ENCODE data around the gene GTSE1.
"Not testable (repeated sequence)": the region's sequence is repeated elsewhere in the genome, so short reads cannot be mapped to it uniquely, and the experiment has no call there.

GTSE1 gene

GRCh38 chr22:46296257-46297150 is at the start of gene GTSE1:
Gene GTSE1, plus strand, starts transcription at chr22:46296870. Its CDS starts 531 bp downstream, at chr22:46297401.
- DNase-seq (ENCODE audit: low read depth, low spot score) = peak; percentile 99

- DNase-seq (ENCODE audit: low read depth, low spot score) = no peak
These were observed 49.2 kb upstream of the GTSE1 start for GRCh38 chr22:46247443-46247975.

- DNase-seq (ENCODE audit: low read depth, low spot score) = peak; percentile 94
These were observed 46.5 kb upstream of the GTSE1 start, which contains the start of gene CDPF1 for GRCh38 chr22:46250035-46250782. Gene CDPF1, minus strand, starts transcription at chr22:46250293. Its CDS starts 2,009 bp downstream, at chr22:46248284.

GRCh38 chr22:46250783-46251125 is 45.9 kb upstream of the GTSE1 start:
- no peak for DNase-seq (ENCODE audit: low read depth, low spot score)

GRCh38 chr22:46251266-46251665 is 45.4 kb upstream of the GTSE1 start:
- DNase-seq (ENCODE audit: low read depth, low spot score) = no peak

GRCh38 chr22:46251816-46252380 is 44.8 kb upstream of the GTSE1 start:
- DNase-seq (ENCODE audit: low read depth, low spot score) = no peak

- no peak for DNase-seq (ENCODE audit: low read depth, low spot score)
These were observed 40.2 kb upstream of the GTSE1 start for GRCh38 chr22:46256358-46256958.

- no peak for DNase-seq (ENCODE audit: low read depth, low spot score)
These were observed 37.3 kb upstream of the GTSE1 start for GRCh38 chr22:46259374-46259773.

- no peak for DNase-seq (ENCODE audit: low read depth, low spot score)
These were observed 36.6 kb upstream of the GTSE1 start for GRCh38 chr22:46260038-46260437.

GRCh38 chr22:46262449-46263215 is 34.0 kb upstream of the GTSE1 start:
- peak; percentile 62 for DNase-seq (ENCODE audit: low read depth, low spot score)

GRCh38 chr22:46263216-46263590 is 33.5 kb upstream of the GTSE1 start, which contains the start of gene PKDREJ:
Gene PKDREJ, minus strand, starts transcription at chr22:46263343. Its CDS starts 21 bp downstream, at chr22:46263322.
- no peak for DNase-seq (ENCODE audit: low read depth, low spot score)

GRCh38 chr22:46264520-46264919 is 32.1 kb upstream of the GTSE1 start:
- DNase-seq (ENCODE audit: low read depth, low spot score) = not testable (repeated sequence)

- DNase-seq (ENCODE audit: low read depth, low spot score) = not testable (repeated sequence)
These were observed 31.0 kb upstream of the GTSE1 start for GRCh38 chr22:46265627-46266026.

- peak; percentile 93 for DNase-seq (ENCODE audit: low read depth, low spot score)
These were observed 29.0 kb upstream of the GTSE1 start, which contains the start of gene TTC38 for GRCh38 chr22:46267431-46268279. Gene TTC38, plus strand, starts transcription at chr22:46268008. Its CDS starts 32 bp downstream, at chr22:46268040.

- DNase-seq (ENCODE audit: low read depth, low spot score) = no peak
These were observed 27.1 kb upstream of the GTSE1 start for GRCh38 chr22:46269564-46269963.

GRCh38 chr22:46272196-46272595 is 24.5 kb upstream of the GTSE1 start:
- DNase-seq (ENCODE audit: low read depth, low spot score) = no peak

- no peak for DNase-seq (ENCODE audit: low read depth, low spot score)
These were observed 23.8 kb upstream of the GTSE1 start for GRCh38 chr22:46272762-46273431.

GRCh38 chr22:46273432-46274148 is 23.1 kb upstream of the GTSE1 start:
- DNase-seq (ENCODE audit: low read depth, low spot score) = no peak
